Stimulated activated CD8-positive, alpha-beta memory T cell treated with anti-CD3 and anti-CD28 coated beads, Interleukin-7, amount 100 ng/mL, for 24 hours (primary cell): ENCODE data around the gene PECR.
"Not testable (repeated sequence)": the region's sequence is repeated elsewhere in the genome, so short reads cannot be mapped to it uniquely, and the experiment has no call there.

Experiments
- DNase-seq: peaks from one replicate; pipeline ENCODE4 v3.0.0-alpha.2; 2020; ENCODE audit warnings: low read depth

The PECR gene

GRCh38 chr2:216002101-216002678 lies 79.4 kb downstream of the PECR start:
- DNase-seq: no peak

- DNase-seq: no peak
These were observed 80.2 kb downstream of the PECR start for GRCh38 chr2:216001216-216002100.

- no peak for DNase-seq
These were observed 83.0 kb downstream of the PECR start for GRCh38 chr2:215998636-215999035.

GRCh38 chr2:215997219-215997618 lies 84.4 kb downstream of the PECR start:
- DNase-seq: no peak

- no peak for DNase-seq
These were observed 86.7 kb downstream of the PECR start for GRCh38 chr2:215994911-215995310.

GRCh38 chr2:215988556-215989207 lies 92.9 kb downstream of the PECR start:
- not testable (repeated sequence) for DNase-seq
